Activated CD4-positive, alpha-beta memory T cell treated with anti-CD3 and anti-CD28 coated beads for 36 hours (primary cell): ENCODE data around the gene PTPRN2. TPM values are rescaled to one million over a fixed set of nuclear protein-coding genes. Genes with fewer than 3 reads are reported as not detected.
"Not testable (repeated sequence)": the region's sequence is repeated elsewhere in the genome, so short reads cannot be mapped to it uniquely, and the experiment has no call there.

Source experiments
- CTCF ChIA-PET: fragments of 350-600 bp; sonication (Branson Sonifier 250); formaldehyde crosslinking; loops from one replicate; lab custom pipeline; 2021; ENCODE audit warnings: antibody characterized with exemption, inconsistent platforms; lab: Charles Lee
- POLR2A ChIA-PET: fragments of 350-600 bp; sonication (Branson Sonifier 250); formaldehyde crosslinking; loops from one replicate; lab custom pipeline; 2021; ENCODE audit warnings: antibody characterized with exemption; lab: Charles Lee
- DNase-seq: peaks from one replicate; pipeline ENCODE4 v3.0.0-alpha.2; 2020
- H3K27ac Mint-ChIP-seq: one replicate; pipeline ENCODE4 v1.8.0; 2021; ENCODE audit warnings: mixed read lengths
- H3K27me3 Mint-ChIP-seq: one replicate; pipeline ENCODE4 v1.8.0; 2021; ENCODE audit warnings: mixed read lengths
- H3K36me3 Mint-ChIP-seq: one replicate; pipeline ENCODE4 v1.8.0; 2021; ENCODE audit warnings: mixed read lengths
- H3K4me1 Mint-ChIP-seq: one replicate; pipeline ENCODE4 v1.8.0; 2021; ENCODE audit warnings: low read depth, mixed read lengths
- H3K4me3 Mint-ChIP-seq: one replicate; pipeline ENCODE4 v1.8.0; 2021; ENCODE audit warnings: mild to moderate bottlenecking, mixed read lengths
- H3K9me3 Mint-ChIP-seq: one replicate; pipeline ENCODE4 v1.8.0; 2021; ENCODE audit warnings: mixed read lengths
- intact Hi-C: fragments of 100-400 bp; cut with micrococcal nuclease; formaldehyde crosslinking; loops from one replicate; pipeline ENCODE4 v1.15.1; 2023
- total RNA-seq, 2 experiments: library from RNA; stranded (reverse); gene quantifications; one replicate each; pipeline ENCODE4 v1.2.3, GENCODE V29; 2021

PTPRN2 gene
- total RNA-seq, 2 experiments from 2014 or later, result 0.51 to 0.64 TPM

DNA sequence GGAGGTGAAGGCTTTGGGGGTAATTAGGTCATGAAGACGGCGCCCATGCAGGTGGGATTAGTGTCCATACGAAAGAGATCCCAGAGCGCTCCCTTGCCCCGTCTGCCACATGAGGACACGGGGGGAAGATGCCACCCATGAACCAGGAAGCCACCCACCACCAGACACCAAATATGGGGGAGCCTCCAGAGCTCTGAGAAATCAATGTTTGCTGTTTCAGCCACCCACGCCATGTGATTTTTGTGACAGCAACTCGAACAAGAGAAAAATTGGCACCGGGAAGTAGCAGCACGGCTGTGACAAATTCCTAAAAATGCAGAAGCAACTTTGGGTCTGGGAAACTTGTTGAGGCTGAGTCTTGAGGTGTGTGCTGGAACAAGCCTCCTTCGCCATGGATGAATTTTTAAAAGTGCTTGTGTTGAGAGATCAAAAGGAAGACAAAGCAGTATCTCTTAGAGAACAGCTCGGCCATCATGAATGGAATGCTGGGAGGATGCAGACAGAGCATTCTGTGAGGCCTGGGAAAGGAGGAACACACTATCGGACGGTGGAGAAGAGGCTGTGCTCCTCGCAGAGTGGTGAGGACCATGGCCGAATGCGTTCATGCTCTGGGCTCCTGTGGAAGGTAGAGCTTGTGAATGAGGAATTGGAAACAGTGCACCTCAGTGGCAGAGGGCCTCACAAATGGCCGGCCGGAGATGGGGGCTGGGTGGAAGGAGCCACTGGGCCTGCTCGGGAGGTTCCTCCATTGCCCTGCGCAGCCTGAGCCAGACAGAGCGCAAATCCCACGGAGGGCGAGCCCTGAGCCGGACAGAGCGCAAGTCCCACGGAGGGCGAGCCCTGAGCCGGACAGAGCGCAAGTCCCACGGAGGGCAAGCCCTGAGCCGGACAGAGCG is 277.5 kb downstream of the PTPRN2 start:
- Mint-ChIP-seq H3K27ac (no peak overlapping the region), H3K9me3 (peaks cover 50% of the 10 kb centered on the region), H3K27me3 (no peaks in the 10 kb centered on the region), H3K4me1 (no peaks in the 10 kb centered on the region), H3K36me3 (no peaks in the 10 kb centered on the region), H3K4me3 (no peak overlapping the region)
- ChIA-PET POLR2A (no interaction called here), CTCF (no interaction called here)
- intact Hi-C loops, result no loop called here
- DNase-seq, result no peak

GRCh38 chr7:158308001-158308400 is 279.6 kb downstream of the PTPRN2 start:
- Mint-ChIP-seq H3K27ac (no peak overlapping the region), H3K36me3 (no peaks in the 10 kb centered on the region), H3K4me3 (no peak overlapping the region), H3K27me3 (peaks cover 2% of the 10 kb centered on the region), H3K9me3 (peaks cover 50% of the 10 kb centered on the region), H3K4me1 (no peaks in the 10 kb centered on the region)
- ChIA-PET POLR2A (no interaction called here), CTCF (no interaction called here)
- intact Hi-C loops, result no loop called here
- DNase-seq, result no peak

DNA sequence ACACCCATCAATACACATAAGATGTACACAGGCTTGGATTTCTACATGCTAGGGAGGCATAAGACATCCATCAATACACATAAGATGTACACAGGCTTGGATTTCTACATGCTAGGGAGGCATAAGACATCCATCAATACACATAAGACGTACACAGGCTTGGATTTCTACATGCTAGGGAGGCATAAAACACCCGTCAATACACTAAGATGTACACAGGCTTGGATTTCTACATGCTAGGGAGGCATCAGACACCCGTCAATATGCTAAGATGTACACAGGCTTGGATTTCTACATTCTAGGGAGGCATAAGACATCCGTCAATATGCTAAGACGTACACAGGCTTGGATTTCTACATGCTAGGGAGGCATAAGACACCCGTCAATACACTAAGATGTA is 283.6 kb downstream of the PTPRN2 start:
- CTCF ChIA-PET, result not testable (repeated sequence)

DNA sequence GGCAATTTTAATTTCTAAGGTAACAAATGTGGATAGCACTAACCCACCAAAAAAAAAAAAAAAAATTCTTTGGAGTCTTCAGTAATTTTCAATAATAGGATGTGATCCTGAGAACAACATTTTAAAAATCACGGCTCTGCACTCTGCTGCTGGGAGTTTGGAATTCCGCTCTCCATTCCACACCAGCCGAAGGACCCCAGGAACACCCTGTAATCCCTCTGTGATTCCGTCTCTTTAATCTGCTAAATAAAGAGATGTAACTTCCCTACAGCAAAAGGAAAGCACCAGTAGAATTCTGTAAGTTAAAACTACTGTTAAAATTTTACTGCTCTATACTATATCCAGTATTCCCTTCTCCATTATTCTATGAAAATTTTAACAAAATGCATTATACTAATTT is 284.5 kb downstream of the PTPRN2 start:
- Mint-ChIP-seq H3K27ac (no peak overlapping the region), H3K27me3 (peaks cover 3% of the 10 kb centered on the region), H3K36me3 (no peaks in the 10 kb centered on the region), H3K4me1 (no peaks in the 10 kb centered on the region), H3K9me3 (peaks cover 14% of the 10 kb centered on the region), H3K4me3 (no peak overlapping the region)
- intact Hi-C loops, result no loop called here
- CTCF ChIA-PET, result no interaction called here
- POLR2A ChIA-PET, result no interaction called here
- DNase-seq, result no peak

More for the DNA sequence above, 283.6 kb downstream of the PTPRN2 start:
- H3K4me3 Mint-ChIP-seq, H3K27ac Mint-ChIP-seq, H3K4me1 Mint-ChIP-seq, POLR2A ChIA-PET, intact Hi-C loops, H3K36me3 Mint-ChIP-seq, DNase-seq, H3K27me3 Mint-ChIP-seq: not testable (repeated sequence)
- peaks cover 17% of the 10 kb centered on the region for H3K9me3 Mint-ChIP-seq

DNA sequence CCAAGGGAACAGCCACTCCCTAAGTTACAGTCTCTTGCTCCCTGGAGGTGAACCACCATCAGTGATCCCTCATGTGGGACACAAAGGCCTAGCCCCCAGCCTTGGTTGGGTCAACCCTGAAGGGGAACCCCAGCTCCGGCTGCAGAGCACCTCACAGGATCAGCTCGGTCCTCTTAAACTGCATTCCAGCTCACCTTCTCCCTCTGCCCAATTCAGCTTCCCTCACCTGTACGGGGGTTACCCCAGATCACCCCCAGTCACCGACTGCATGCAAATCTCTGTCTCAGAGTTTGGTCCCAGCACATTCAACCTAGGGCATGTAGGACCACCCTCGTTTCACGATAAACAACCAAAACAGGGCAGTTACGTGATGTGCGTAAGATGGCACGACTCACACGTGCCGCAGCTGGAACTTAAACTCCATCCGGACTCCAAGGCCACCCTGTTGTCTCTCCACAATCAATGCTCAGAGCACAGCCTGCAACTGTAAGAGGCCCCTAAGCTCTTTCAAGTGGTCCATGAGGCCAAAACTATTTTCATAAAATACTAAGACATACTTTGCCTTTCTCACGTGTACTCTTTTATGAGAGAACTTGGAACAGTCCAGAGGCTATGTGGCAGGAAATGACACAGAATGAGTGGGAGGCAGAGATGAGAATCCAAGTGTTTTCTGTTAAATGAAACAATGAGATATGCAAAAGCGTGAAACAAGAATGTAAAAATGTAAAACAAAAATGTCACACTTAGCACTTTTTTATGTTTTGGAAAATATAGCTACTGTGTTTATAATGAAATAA is 285.2 kb downstream of the PTPRN2 start:
- CTCF ChIA-PET, result no interaction called here

DNA sequence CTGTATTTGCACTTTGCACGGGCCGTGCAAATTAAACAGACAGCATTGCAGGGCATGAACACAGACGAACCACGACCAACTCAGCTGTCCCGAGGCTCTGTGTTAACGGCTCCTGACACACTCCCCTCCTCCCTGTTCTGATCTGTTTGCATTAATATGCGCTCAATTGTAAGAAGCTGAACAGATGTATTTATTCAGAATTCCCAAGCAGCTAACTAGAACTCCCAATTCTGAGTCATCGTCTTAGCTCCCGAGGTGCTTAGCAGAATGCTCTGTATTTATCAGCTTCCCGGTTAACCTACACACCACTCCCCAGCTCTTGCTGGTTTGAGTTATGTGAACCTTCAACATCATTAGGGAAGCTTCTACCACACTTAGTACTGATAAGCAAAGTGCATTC is 286.4 kb downstream of the PTPRN2 start:
- no peaks in the 10 kb centered on the region for H3K4me1 Mint-ChIP-seq
- peaks cover 3% of the 10 kb centered on the region for H3K27me3 Mint-ChIP-seq
- peaks cover 2% of the 10 kb centered on the region for H3K9me3 Mint-ChIP-seq
- no peak overlapping the region for H3K4me3 Mint-ChIP-seq
- CTCF ChIA-PET, result no interaction called here
- intact Hi-C loops, result no loop called here
- no peak for DNase-seq
- no peak overlapping the region for H3K27ac Mint-ChIP-seq
- H3K36me3 Mint-ChIP-seq, result no peaks in the 10 kb centered on the region
- POLR2A ChIA-PET, result no interaction called here

More for the DNA sequence above, 285.2 kb downstream of the PTPRN2 start:
- Mint-ChIP-seq H3K27ac (no peak overlapping the region), H3K4me1 (no peaks in the 10 kb centered on the region), H3K36me3 (no peaks in the 10 kb centered on the region), H3K27me3 (peaks cover 3% of the 10 kb centered on the region), H3K9me3 (peaks cover 7% of the 10 kb centered on the region), H3K4me3 (no peak overlapping the region)
- DNase-seq, result no peak
- POLR2A ChIA-PET, result no interaction called here
- intact Hi-C loops, result no loop called here

DNA sequence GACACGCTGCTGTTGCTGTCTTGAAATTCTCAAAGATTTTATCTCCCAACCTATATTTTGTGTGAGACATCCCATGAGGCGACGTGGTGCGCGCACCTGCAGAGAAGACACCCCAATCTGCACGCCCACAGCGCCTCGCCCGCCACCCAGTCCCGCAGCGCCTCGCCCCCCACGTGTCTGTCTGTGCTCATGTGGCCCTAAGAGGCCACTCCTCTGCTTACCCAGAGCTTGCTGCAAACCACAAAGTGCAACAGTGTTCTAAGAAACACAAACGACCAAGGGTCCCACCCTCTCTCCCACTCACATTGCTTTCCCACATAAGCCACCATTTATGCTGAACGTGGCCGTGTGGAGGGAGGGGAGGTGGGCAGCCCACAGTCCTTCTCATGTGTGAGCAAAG is 287.2 kb downstream of the PTPRN2 start:
- Mint-ChIP-seq H3K4me3 (no peak overlapping the region), H3K4me1 (no peaks in the 10 kb centered on the region), H3K36me3 (no peaks in the 10 kb centered on the region), H3K27ac (no peak overlapping the region), H3K9me3 (no peaks in the 10 kb centered on the region), H3K27me3 (peaks cover 3% of the 10 kb centered on the region)
- no peak for DNase-seq
- intact Hi-C loops, result no loop called here
- CTCF ChIA-PET, result no interaction called here
- POLR2A ChIA-PET, result no interaction called here

DNA sequence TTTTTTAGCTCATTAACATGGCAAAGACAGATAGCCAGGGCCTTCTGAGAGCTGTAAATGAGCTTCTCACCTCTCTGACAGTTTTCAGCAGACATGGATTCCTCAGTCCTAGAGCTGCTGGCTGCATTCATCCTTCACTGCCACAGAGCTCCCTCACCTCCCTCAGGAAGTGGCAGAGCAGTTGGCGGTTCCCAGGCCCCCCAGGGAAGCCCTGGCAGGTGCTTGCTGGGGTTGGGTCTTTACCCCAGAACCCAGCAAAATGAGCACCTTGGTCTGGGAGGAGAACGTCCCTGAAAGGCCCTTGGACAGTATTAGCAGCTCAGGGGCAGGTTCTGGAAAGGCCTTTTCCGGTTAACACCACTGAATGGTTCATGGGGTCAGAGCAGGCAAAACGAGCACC is 288.0 kb downstream of the PTPRN2 start:
- H3K36me3 Mint-ChIP-seq, result no peaks in the 10 kb centered on the region

GRCh38 chr7:158296798-158297104 is 290.9 kb downstream of the PTPRN2 start:
- Mint-ChIP-seq H3K4me3 (no peak overlapping the region), H3K27ac (no peak overlapping the region), H3K36me3 (no peaks in the 10 kb centered on the region), H3K4me1 (no peaks in the 10 kb centered on the region), H3K27me3 (no peaks in the 10 kb centered on the region), H3K9me3 (no peaks in the 10 kb centered on the region)
- POLR2A ChIA-PET, result no interaction called here
- intact Hi-C loops, result no loop called here
- DNase-seq, result no peak
- CTCF ChIA-PET, result no interaction called here

More for the DNA sequence above, 288.0 kb downstream of the PTPRN2 start:
- Mint-ChIP-seq H3K4me3 (no peak overlapping the region), H3K27ac (no peak overlapping the region), H3K9me3 (no peaks in the 10 kb centered on the region), H3K27me3 (peaks cover 3% of the 10 kb centered on the region), H3K4me1 (no peaks in the 10 kb centered on the region)
- ChIA-PET POLR2A (no interaction called here), CTCF (no interaction called here)
- intact Hi-C loops, result no loop called here
- DNase-seq, result no peak

- DNase-seq, result no peak
- ChIA-PET CTCF (no interaction called here), POLR2A (no interaction called here)
- Mint-ChIP-seq H3K9me3 (no peaks in the 10 kb centered on the region), H3K27me3 (no peaks in the 10 kb centered on the region), H3K27ac (no peak overlapping the region), H3K4me3 (no peak overlapping the region), H3K36me3 (no peaks in the 10 kb centered on the region), H3K4me1 (no peaks in the 10 kb centered on the region)
- intact Hi-C loops, result no loop called here
Observed at GRCh38 chr7:158295966-158296797, 291.4 kb downstream of the PTPRN2 start.

DNA sequence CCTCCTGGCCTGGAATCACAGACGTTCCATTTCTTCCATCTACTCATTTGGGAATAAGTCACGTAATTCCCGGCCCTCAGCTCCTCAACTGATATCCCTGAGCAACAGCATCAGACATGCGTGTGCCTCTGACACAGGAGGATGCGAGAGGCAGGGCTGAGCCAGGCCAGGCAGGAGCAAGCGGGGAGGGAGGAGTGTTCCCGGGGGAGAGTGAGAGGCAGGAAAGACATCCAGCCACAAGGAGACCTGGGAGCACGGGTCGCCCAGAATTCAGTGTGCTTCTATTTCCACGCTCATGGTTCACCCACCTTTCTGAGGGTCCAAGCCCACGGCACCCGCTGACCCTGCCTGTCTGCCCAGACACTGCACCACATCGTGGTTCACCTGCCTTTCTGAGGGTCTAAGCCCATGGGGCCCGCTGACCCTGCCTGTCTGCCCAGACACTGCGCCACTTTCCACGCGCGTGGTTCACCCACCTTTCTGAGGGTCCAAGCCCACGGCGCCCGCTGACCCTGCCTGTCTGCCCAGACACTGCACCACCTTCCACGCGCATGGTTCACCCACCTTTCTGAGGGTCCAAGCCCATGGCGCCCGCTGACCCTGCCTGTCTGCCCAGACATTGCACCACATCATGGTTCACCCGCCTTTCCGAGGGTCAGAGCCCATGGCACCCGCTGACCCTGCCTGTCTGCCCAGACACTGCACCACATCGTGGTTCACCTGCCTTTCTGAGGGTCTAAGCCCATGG is 293.0 kb downstream of the PTPRN2 start:
- intact Hi-C loops, CTCF ChIA-PET, POLR2A ChIA-PET, H3K27ac Mint-ChIP-seq, H3K27me3 Mint-ChIP-seq, H3K4me3 Mint-ChIP-seq, DNase-seq, H3K9me3 Mint-ChIP-seq, H3K4me1 Mint-ChIP-seq, H3K36me3 Mint-ChIP-seq: not testable (repeated sequence)
